Liver (tissue), 9 donors: ENCODE data around the gene C12orf60. TPM values are rescaled to one million over a fixed set of nuclear protein-coding genes. Genes with fewer than 3 reads are reported as not detected.

ENCODE experiments used
- DNase-seq: peaks from one replicate; pipeline ENCODE4 v3.0.0-alpha.2; 2017; ENCODE audit warnings: low spot score
- H3K27ac ChIP-seq, 2 donors: one replicate each; pipeline ENCODE4 v1.7.0; 2013; ENCODE audit warnings: inconsistent platforms in 2 of 2, low read length in 2 of 2, control low read depth in 1 of 2, low read depth in 1 of 2, mild to moderate bottlenecking in 1 of 2
- H3K27me3 ChIP-seq, 4 donors: one replicate each; pipeline versions ENCODE4 v1.6.1 to v1.7.0; 2013; ENCODE audit warnings: low read length in 3 of 4, inconsistent platforms in 1 of 4, mild to moderate bottlenecking in 1 of 4, moderate library complexity in 1 of 4; ENCODE audit not compliant: control insufficient read depth in 4 of 4, insufficient read depth in 4 of 4
- H3K36me3 ChIP-seq, 4 donors: one replicate each; pipeline versions ENCODE4 v1.6.1 to v1.7.0; 2013; ENCODE audit warnings: low read length in 3 of 4, mild to moderate bottlenecking in 3 of 4, low read depth in 1 of 4, moderate library complexity in 1 of 4; ENCODE audit not compliant: control insufficient read depth in 4 of 4, insufficient read depth in 3 of 4
- H3K4me1 ChIP-seq, 4 donors: one replicate each; pipeline versions ENCODE4 v1.6.1 to v1.7.0; 2013; ENCODE audit warnings: low read length in 3 of 4, mild to moderate bottlenecking in 3 of 4, moderate library complexity in 1 of 4; ENCODE audit not compliant: control insufficient read depth in 4 of 4, insufficient read depth in 4 of 4
- H3K4me3 ChIP-seq, 3 donors: one replicate each; pipeline versions ENCODE4 v1.6.1 to v1.7.0; 2013; ENCODE audit warnings: low read length in 3 of 3, control low read depth in 1 of 3, low read depth in 1 of 3, mild to moderate bottlenecking in 1 of 3
- H3K9ac ChIP-seq, 2 donors: one replicate each; pipeline ENCODE4 v1.7.0; 2013; ENCODE audit warnings: low read length in 2 of 2, mild to moderate bottlenecking in 2 of 2, moderate library complexity in 2 of 2, control low read depth in 1 of 2, low read depth in 1 of 2
- H3K9me3 ChIP-seq, 4 donors: one replicate each; pipeline versions ENCODE4 v1.6.1 to v1.7.0; 2013; ENCODE audit warnings: low read length in 3 of 4; ENCODE audit not compliant: control insufficient read depth in 4 of 4
- FOXA2 ChIP-seq: IDR thresholded peaks from 2 replicates; pipeline ENCODE4 v1.6.1; 2016; ENCODE audit warnings: antibody characterized with exemption
- GABPA ChIP-seq, 2 donors: IDR thresholded peaks in 1 of 2; conservative IDR thresholded peaks in 1 of 2; 2 replicates each; pipeline ENCODE4 v1.6.1; 2016; ENCODE audit warnings: antibody characterized with exemption in 2 of 2, mild to moderate bottlenecking in 1 of 2, moderate library complexity in 1 of 2
- HNF4A ChIP-seq, 2 donors: conservative IDR thresholded peaks; 2 replicates each; pipeline ENCODE4 v1.6.1; 2016; ENCODE audit warnings: antibody characterized with exemption in 2 of 2, mild to moderate bottlenecking in 2 of 2
- HNF4G ChIP-seq: IDR thresholded peaks from 2 replicates; pipeline ENCODE4 v1.6.1; 2016; ENCODE audit warnings: antibody characterized with exemption
- JUND ChIP-seq, 2 donors: IDR thresholded peaks; 2 replicates each; pipeline ENCODE4 v1.6.1; 2016; ENCODE audit warnings: antibody characterized with exemption in 2 of 2
- NR2F2 ChIP-seq: IDR thresholded peaks from 2 replicates; pipeline ENCODE4 v1.6.1; 2016; ENCODE audit warnings: antibody characterized with exemption
- RAD21 ChIP-seq, 2 donors: IDR thresholded peaks; 2 replicates each; pipeline ENCODE4 v1.6.1; 2016; ENCODE audit warnings: antibody characterized with exemption in 2 of 2, mild to moderate bottlenecking in 2 of 2
- RXRA ChIP-seq, 2 donors: IDR thresholded peaks; 2 replicates each; pipeline ENCODE4 v1.6.1; 2017 to 2018; ENCODE audit warnings: antibody characterized with exemption in 2 of 2, mild to moderate bottlenecking in 1 of 2
- SP1 ChIP-seq: IDR thresholded peaks from 2 replicates; pipeline ENCODE4 v1.6.1; 2018; ENCODE audit warnings: antibody characterized with exemption, mild to moderate bottlenecking
- TAF1 ChIP-seq: conservative IDR thresholded peaks from 2 replicates; pipeline ENCODE4 v1.6.1; 2016; ENCODE audit warnings: antibody characterized with exemption, mild to moderate bottlenecking
- YY1 ChIP-seq: IDR thresholded peaks from 2 replicates; pipeline ENCODE4 v1.6.1; 2016; ENCODE audit warnings: antibody characterized with exemption, mild to moderate bottlenecking
- WGBS: extraction: QIAGEN DNeasy Blood & Tissue Kit; methylation state at CpG from one replicate; pipeline ENCODE4 v1.1.7; 2013; 5-methylcytosine and 5-hydroxymethylcytosine counted together
- polyA plus RNA-seq, 2 donors: library from polyadenylated mRNA; stranded (reverse) in 1 of 2; unstranded in 1 of 2; fragments of 200-250 nt in 1 of 2; fragments of >200 nt in 1 of 2; fragmentation: Nextera tagmentation in 1 of 2; extraction: Ambion mirVana in 1 of 2; gene quantifications; one replicate each; pipeline versions ENCODE4 v1.2.1 to v1.2.3, GENCODE V29; 2013 to 2015
- total RNA-seq, 2 donors: library from RNA; depleted of rRNA; stranded (reverse); fragments of >200 nt; gene quantifications; one replicate each; pipeline ENCODE4 v1.2.3, GENCODE V29; 2014
- TF ChIP-seq, protein P1 (sequence below): IDR thresholded peaks from 2 replicates; pipeline ENCODE4 v1.6.1; 2016; ENCODE audit warnings: antibody characterized with exemption, mild to moderate bottlenecking
- TF ChIP-seq, protein P2 (sequence below): IDR thresholded peaks from 2 replicates; pipeline ENCODE4 v1.6.1; 2016; ENCODE audit warnings: antibody characterized with exemption
- TF ChIP-seq, protein P3 (sequence below): fragments of 150-350 bp; IDR thresholded peaks from 2 replicates; pipeline ENCODE4 v1.5.1; 2017; ENCODE audit warnings: improper control_type of control experiment, low read depth, low read length; ENCODE audit not compliant: missing input control
- TF ChIP-seq, protein P4 (sequence below): IDR thresholded peaks from 2 replicates; pipeline ENCODE4 v1.6.1; 2016; ENCODE audit warnings: antibody characterized with exemption
- TF ChIP-seq, protein P5 (sequence below): IDR thresholded peaks from 2 replicates; pipeline ENCODE4 v1.6.1; 2016; ENCODE audit warnings: antibody characterized with exemption
- donor health status: healthy.
- donor health status: healthy.
- donor health status: healthy.
- donor health status: healthy.
- donor health status: healthy.

The C12orf60 gene
- total and polyA plus RNA-seq, 4 donors: 0.50 to 1.9 (median 1.0) TPM

DNA sequence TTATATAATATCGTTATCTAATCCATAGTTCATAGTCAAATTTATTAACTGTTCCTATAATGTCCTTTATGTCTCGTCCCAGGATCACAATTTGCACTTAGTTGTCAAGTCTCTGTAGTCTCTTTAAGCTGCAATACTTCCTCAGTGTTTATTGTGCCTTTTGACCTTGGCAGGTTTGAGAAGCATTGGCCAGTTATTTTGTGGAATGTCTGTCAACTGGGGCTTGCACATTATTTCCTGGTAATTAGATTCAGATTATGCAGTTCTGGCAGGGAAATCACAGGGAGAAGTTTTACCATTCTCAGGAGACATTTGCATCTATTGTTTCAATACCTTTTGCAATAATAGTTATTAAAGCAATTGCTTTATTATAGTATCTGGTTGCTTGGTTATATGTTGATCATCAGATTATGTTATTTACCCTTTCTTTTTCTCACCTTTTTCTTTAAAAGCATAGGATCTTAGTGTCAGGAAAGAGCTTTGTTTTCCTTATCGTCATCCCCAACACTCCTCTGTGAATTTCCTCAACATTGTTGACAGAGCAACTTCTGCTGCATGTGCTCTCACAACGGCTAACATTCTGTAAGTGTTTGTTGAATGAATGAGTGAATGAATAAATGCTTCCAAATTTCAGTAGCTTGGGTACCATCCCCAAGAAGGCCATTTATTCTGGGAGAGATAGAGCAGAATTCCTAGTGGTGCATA lies 43.6 kb downstream of the C12orf60 start:
- no peak for DNase-seq
- no peaks in the 10 kb centered on the region for H3K36me3 ChIP-seq
- no peaks in the 10 kb centered on the region for H3K9me3 ChIP-seq
- WGBS: 58% methylated on average over 4 of the region's 4 CpGs
- no peaks in the 10 kb centered on the region for H3K27me3 ChIP-seq
- peaks cover 0 to 16% (median 10%) of the 10 kb centered on the region in 4 donors for H3K4me1 ChIP-seq
- TF ChIP-seq RXRA (IDR thresholded peaks at IDR 0.05) (peak in 1 of 2 donors; percentile 20), FOXA2 (peak; percentile 19), YY1 (no peak), NR2F2 (peak; percentile 53), HNF4A (conservative IDR thresholded peaks at IDR 0.05) (peak in 1 of 2 donors; percentile 26), RAD21 (IDR thresholded peaks at IDR 0.05) (peak in 1 of 2 donors; percentile 22)
- TF ChIP-seq, protein P1, sequence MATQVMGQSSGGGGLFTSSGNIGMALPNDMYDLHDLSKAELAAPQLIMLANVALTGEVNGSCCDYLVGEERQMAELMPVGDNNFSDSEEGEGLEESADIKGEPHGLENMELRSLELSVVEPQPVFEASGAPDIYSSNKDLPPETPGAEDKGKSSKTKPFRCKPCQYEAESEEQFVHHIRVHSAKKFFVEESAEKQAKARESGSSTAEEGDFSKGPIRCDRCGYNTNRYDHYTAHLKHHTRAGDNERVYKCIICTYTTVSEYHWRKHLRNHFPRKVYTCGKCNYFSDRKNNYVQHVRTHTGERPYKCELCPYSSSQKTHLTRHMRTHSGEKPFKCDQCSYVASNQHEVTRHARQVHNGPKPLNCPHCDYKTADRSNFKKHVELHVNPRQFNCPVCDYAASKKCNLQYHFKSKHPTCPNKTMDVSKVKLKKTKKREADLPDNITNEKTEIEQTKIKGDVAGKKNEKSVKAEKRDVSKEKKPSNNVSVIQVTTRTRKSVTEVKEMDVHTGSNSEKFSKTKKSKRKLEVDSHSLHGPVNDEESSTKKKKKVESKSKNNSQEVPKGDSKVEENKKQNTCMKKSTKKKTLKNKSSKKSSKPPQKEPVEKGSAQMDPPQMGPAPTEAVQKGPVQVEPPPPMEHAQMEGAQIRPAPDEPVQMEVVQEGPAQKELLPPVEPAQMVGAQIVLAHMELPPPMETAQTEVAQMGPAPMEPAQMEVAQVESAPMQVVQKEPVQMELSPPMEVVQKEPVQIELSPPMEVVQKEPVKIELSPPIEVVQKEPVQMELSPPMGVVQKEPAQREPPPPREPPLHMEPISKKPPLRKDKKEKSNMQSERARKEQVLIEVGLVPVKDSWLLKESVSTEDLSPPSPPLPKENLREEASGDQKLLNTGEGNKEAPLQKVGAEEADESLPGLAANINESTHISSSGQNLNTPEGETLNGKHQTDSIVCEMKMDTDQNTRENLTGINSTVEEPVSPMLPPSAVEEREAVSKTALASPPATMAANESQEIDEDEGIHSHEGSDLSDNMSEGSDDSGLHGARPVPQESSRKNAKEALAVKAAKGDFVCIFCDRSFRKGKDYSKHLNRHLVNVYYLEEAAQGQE: no peak
- TF ChIP-seq, protein P2, sequence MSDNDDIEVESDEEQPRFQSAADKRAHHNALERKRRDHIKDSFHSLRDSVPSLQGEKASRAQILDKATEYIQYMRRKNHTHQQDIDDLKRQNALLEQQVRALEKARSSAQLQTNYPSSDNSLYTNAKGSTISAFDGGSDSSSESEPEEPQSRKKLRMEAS: peak; percentile 10
- no peak overlapping the region for H3K9ac ChIP-seq
- no peak overlapping the region for H3K27ac ChIP-seq
- no peak overlapping the region for H3K4me3 ChIP-seq

DNA sequence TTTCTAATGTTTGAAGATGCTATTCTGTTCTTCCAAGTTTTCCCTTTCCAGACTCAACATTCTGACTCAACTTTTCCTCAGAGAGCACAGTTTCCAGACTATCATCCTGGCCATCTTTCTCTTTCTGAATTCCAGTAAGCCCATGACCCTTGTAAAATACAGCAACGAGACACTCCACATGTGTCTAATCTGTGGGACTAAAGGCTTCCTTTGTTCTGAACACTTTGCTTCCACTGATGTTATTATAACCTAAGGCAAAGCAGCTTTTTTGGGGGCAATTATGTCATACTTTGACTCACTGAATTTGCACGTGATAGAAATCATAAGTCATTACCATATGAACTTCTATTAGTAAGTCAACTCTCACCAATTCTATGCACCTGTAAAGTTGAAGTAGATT lies 46.2 kb downstream of the C12orf60 start:
- Histone ChIP-seq H3K27me3 (no peaks in the 10 kb centered on the region), H3K9ac (no peak overlapping the region), H3K4me3 (no peak overlapping the region), H3K4me1 (no peaks in the 10 kb centered on the region), H3K36me3 (no peaks in the 10 kb centered on the region), H3K27ac (no peak overlapping the region), H3K9me3 (no peaks in the 10 kb centered on the region)
- DNase-seq: no peak
- TF ChIP-seq YY1 (no peak), TAF1 (no peak), GABPA (IDR thresholded peaks at IDR 0.05 in 1 of 2, conservative IDR thresholded peaks at IDR 0.05 in 1 of 2) (no peak), NR2F2 (no peak), HNF4G (no peak), HNF4A (conservative IDR thresholded peaks at IDR 0.05) (no peak), JUND (IDR thresholded peaks at IDR 0.05) (no peak), RAD21 (IDR thresholded peaks at IDR 0.05) (no peak), SP1 (no peak), RXRA (IDR thresholded peaks at IDR 0.05) (no peak)
- TF ChIP-seq, protein P3, sequence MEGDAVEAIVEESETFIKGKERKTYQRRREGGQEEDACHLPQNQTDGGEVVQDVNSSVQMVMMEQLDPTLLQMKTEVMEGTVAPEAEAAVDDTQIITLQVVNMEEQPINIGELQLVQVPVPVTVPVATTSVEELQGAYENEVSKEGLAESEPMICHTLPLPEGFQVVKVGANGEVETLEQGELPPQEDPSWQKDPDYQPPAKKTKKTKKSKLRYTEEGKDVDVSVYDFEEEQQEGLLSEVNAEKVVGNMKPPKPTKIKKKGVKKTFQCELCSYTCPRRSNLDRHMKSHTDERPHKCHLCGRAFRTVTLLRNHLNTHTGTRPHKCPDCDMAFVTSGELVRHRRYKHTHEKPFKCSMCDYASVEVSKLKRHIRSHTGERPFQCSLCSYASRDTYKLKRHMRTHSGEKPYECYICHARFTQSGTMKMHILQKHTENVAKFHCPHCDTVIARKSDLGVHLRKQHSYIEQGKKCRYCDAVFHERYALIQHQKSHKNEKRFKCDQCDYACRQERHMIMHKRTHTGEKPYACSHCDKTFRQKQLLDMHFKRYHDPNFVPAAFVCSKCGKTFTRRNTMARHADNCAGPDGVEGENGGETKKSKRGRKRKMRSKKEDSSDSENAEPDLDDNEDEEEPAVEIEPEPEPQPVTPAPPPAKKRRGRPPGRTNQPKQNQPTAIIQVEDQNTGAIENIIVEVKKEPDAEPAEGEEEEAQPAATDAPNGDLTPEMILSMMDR: no peak
- TF ChIP-seq, protein P4, sequence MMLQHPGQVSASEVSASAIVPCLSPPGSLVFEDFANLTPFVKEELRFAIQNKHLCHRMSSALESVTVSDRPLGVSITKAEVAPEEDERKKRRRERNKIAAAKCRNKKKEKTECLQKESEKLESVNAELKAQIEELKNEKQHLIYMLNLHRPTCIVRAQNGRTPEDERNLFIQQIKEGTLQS: no peak
- TF ChIP-seq, protein P5, sequence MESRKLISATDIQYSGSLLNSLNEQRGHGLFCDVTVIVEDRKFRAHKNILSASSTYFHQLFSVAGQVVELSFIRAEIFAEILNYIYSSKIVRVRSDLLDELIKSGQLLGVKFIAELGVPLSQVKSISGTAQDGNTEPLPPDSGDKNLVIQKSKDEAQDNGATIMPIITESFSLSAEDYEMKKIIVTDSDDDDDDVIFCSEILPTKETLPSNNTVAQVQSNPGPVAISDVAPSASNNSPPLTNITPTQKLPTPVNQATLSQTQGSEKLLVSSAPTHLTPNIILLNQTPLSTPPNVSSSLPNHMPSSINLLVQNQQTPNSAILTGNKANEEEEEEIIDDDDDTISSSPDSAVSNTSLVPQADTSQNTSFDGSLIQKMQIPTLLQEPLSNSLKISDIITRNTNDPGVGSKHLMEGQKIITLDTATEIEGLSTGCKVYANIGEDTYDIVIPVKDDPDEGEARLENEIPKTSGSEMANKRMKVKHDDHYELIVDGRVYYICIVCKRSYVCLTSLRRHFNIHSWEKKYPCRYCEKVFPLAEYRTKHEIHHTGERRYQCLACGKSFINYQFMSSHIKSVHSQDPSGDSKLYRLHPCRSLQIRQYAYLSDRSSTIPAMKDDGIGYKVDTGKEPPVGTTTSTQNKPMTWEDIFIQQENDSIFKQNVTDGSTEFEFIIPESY: no peak
- WGBS: 90% methylated on average over 2 of the region's 2 CpGs
